Stimulated activated naive B cell treated with anti-CD40 and anti-IgM and Interleukin-4, amounts not matched to agents 10 μg/mL and 1 μg/mL and 100 μg/mL, for 72 hours (primary cell): ENCODE data around the gene USP19.
A peak's percentile ranks its signal among the peaks of the same experiment; 100 is the strongest.

Experiments used
- ATAC-seq, 2 donors: fragments of 150-1000 bp; cut with Tn5 transposase; replicated peaks; 2 replicates each; pipeline ENCODE4 v1.10.0; 2021; ENCODE audit warnings: moderate library complexity in 1 of 2
- DNase-seq: peaks from one replicate; pipeline ENCODE4 v3.0.0; 2021
- H3K27ac Mint-ChIP-seq: one replicate; pipeline ENCODE4 v1.8.0; 2022; ENCODE audit warnings: mild to moderate bottlenecking, mixed read lengths
- H3K27me3 Mint-ChIP-seq, 2 donors: one replicate each; pipeline ENCODE4 v1.8.0; 2022; ENCODE audit warnings: mixed read lengths in 2 of 2
- H3K36me3 Mint-ChIP-seq, 2 donors: one replicate each; pipeline ENCODE4 v1.8.0; 2022; ENCODE audit warnings: mixed read lengths in 2 of 2, mild to moderate bottlenecking in 1 of 2
- H3K4me1 Mint-ChIP-seq, 2 donors: one replicate each; pipeline ENCODE4 v1.8.0; 2022; ENCODE audit warnings: mixed read lengths in 2 of 2, mild to moderate bottlenecking in 1 of 2
- H3K4me3 Mint-ChIP-seq, 2 donors: one replicate each; pipeline ENCODE4 v1.8.0; 2022; ENCODE audit warnings: mild to moderate bottlenecking in 2 of 2, mixed read lengths in 2 of 2, moderate library complexity in 1 of 2
- H3K9me3 Mint-ChIP-seq, 2 donors: one replicate each; pipeline ENCODE4 v1.8.0; 2022; ENCODE audit warnings: mixed read lengths in 2 of 2, mild to moderate bottlenecking in 1 of 2

USP19 gene

DNA sequence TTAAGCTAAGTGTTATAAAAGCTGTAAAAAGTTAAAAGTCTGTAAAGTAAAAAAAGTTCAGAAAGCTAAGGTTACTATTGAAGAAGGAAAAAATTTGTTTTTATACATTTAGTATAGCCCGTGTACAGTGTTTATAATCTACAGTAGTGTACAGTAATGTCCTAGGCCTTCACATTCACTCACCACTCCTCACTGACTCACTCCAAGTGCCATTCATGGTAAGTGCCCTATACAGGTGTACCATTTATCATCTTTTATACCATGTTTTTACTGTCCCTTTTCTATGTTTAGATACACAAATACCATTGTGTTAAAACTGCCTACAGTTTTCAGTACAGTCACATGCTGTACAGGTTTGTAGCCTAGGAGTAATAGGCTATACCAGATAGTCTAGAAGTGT is 36.7 kb upstream of the USP19 start:
- DNase-seq = no peak
- no peaks in the 10 kb centered on the region for H3K27me3 Mint-ChIP-seq
- no peak for ATAC-seq

DNA sequence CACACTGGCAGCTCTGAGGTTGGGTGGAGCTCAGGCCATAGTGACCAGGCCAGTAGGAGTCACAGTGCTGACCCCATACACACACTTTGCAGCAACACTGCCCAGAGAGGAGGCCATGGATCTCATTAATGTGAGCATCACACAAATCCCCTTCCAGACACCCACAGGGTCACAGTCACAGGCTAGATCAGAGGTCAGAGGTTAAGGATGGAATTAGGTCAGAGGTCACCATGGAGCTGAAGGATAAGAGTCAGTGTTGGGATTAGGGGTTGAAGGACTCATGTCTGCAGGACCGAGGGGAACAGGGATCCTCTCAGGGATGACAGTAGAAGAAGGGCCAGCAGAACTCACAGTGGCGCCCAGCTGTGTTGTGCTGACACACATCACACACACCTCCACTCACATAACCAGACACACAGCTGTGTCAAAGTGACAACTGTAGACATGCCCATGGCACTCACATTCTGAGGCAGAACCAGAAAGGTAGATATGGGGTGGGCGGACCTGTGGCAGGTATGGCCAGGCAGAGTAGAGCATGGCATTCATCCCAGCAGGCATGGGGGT is 32.8 kb upstream of the USP19 start:
- Mint-ChIP-seq H3K27me3 (no peaks in the 10 kb centered on the region), H3K4me3 (no peak overlapping the region), H3K4me1 (peaks cover 3 to 5% of the 10 kb centered on the region in 2 donors), H3K36me3 (no peaks in the 10 kb centered on the region), H3K27ac (no peak overlapping the region), H3K9me3 (no peaks in the 10 kb centered on the region)
- ATAC-seq = no peak
- DNase-seq = no peak

More for the DNA sequence above, 36.7 kb upstream of the USP19 start:
- H3K4me1 Mint-ChIP-seq = peaks cover 10 to 18% of the 10 kb centered on the region in 2 donors
- H3K27ac Mint-ChIP-seq = no peak overlapping the region
- H3K9me3 Mint-ChIP-seq = no peaks in the 10 kb centered on the region
- H3K4me3 Mint-ChIP-seq = no peak overlapping the region
- peaks cover 2 to 9% of the 10 kb centered on the region in 2 donors for H3K36me3 Mint-ChIP-seq

DNA sequence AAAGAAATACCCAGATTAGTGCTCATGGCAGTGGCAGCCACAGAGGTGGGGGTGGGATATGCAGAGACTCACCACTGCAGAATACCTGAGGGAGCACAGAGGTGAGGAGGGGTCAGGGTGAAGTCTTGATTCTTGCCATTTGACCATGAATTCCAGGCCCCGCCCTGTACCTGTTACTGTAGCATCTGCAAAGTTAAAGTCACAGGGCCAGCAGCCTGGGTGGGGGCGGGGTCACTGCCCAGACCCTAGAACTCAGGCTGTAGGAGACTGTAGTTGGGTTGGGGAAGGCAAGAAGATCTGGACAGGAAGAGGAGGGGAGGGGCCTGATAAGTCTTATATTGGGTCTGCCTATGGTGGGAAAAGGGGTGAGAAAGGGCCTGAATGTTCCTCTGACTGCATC is 31.0 kb upstream of the USP19 start:
- Mint-ChIP-seq H3K36me3 (no peaks in the 10 kb centered on the region), H3K9me3 (no peaks in the 10 kb centered on the region), H3K4me1 (no peaks in the 10 kb centered on the region), H3K27ac (no peak overlapping the region), H3K4me3 (no peak overlapping the region), H3K27me3 (no peaks in the 10 kb centered on the region)
- no peak for ATAC-seq
- no peak for DNase-seq

DNA sequence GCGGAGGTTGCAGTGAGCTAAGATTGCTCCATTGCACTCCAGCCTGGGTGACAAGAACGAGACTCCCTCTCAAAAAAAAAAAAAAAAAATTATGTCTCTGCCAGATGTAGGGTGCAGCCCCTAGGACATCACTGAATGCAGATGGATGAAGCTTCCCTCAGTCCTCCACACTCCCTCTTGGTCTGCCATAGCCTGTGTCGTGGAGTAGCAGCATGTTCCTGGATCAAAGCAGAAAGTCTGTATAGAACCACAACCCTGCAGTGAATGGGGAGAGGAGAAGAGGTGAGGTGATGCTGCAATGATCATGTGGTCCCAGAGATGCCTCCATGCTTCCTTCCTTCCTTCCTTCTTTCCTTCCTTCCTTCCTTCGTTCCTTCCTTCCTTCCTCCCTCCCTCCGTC is 27.5 kb upstream of the USP19 start:
- no peaks in the 10 kb centered on the region for H3K9me3 Mint-ChIP-seq
- H3K27ac Mint-ChIP-seq = no peak overlapping the region
- H3K27me3 Mint-ChIP-seq = no peaks in the 10 kb centered on the region
- H3K4me1 Mint-ChIP-seq = no peaks in the 10 kb centered on the region
- no peak for ATAC-seq
- no peaks in the 10 kb centered on the region for H3K36me3 Mint-ChIP-seq
- DNase-seq = no peak
- no peak overlapping the region for H3K4me3 Mint-ChIP-seq

DNA sequence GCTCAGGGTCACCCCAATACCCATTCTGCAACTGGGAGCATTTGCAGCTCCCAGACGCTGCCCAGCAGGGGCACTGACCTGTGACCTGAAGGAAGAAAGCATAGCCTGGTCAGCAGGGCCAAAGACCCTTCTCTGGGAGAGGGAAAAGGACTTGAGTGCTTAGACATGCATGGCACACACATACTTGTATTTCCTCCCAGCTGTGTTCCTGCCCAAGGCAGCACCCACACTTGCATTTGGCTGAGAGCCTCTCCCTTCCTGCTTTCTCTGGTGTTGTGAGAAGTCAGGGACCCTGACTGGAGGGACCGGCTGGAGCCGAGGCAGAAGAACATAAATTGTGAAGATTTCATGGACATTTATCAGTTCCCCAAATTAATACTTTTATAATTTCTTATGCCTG is 19.5 kb upstream of the USP19 start:
- H3K4me3 Mint-ChIP-seq = no peak overlapping the region
- peaks cover 28 to 32% of the 10 kb centered on the region in 2 donors for H3K27me3 Mint-ChIP-seq
- ATAC-seq = no peak
- H3K4me1 Mint-ChIP-seq = no peaks in the 10 kb centered on the region
- peaks cover 0 to 6% of the 10 kb centered on the region in 2 donors for H3K36me3 Mint-ChIP-seq
- DNase-seq = no peak
- no peak overlapping the region for H3K27ac Mint-ChIP-seq
- H3K9me3 Mint-ChIP-seq = peaks cover 5 to 6% of the 10 kb centered on the region in 2 donors

DNA sequence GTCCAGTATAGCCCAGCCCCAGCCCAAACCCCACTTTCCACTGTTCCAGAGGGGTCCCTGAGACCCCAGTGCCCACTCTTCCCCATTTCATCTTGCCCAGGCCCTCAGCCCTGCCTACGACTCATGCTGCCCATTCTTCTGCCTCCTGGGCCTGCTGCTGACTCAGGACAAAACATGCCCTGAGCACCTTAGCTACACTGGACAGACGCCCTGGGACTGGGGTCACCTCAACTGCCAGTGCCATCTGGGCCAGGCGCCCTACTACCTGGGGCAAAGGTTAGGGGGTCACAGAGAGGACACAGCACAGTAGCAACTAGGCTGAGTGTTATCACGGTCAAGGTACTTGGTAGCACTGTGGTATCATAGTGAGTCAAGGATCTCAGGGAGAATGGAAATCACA is 14.9 kb upstream of the USP19 start:
- no peak overlapping the region for H3K4me3 Mint-ChIP-seq
- ATAC-seq = no peak
- H3K9me3 Mint-ChIP-seq = no peaks in the 10 kb centered on the region
- H3K4me1 Mint-ChIP-seq = peaks cover 6 to 13% of the 10 kb centered on the region in 2 donors
- H3K27me3 Mint-ChIP-seq = peaks cover 39 to 48% of the 10 kb centered on the region in 2 donors
- H3K36me3 Mint-ChIP-seq = no peaks in the 10 kb centered on the region
- no peak overlapping the region for H3K27ac Mint-ChIP-seq
- no peak for DNase-seq

DNA sequence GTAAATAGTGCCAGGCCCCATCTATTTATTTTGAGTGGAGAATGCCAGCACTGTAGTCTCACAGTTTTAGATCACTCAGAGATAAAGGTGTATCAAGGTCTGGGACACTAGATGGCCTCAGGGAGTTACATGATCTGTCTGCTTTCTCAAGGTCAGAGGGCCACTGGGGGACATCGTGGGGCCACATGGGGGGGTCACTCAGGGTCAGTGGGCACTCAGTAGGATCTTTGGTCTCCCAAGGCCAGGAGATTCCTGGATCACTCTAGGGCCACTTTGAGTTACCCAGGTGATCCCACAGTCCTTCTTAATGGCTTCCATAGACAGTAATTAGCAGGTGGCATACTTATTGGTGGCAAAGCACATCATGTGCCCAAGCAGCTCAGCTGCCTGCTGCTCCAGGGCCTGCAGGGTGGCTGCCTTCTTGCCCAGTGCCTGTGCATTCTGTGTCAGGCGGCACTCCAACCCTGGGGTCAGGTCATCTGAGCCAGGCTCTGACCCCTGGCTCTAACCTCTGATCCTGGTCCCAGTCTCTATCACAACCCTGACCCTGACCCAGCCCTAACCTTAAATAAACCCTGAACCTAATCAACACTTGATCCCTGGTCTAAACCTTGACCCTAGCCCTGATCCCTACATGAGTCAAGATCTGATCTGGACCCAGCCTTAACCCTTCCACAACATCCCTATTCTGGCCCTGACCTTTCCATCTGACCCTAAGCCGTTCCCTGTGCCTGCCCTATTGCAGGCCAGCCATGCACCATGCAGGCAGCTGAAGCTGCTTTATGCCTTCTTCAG is 14.0 kb upstream of the USP19 start:
- H3K9me3 Mint-ChIP-seq = no peaks in the 10 kb centered on the region
- peaks cover 31 to 43% of the 10 kb centered on the region in 2 donors for H3K27me3 Mint-ChIP-seq
- DNase-seq = no peak
- H3K4me1 Mint-ChIP-seq = peaks cover 6 to 13% of the 10 kb centered on the region in 2 donors
- H3K36me3 Mint-ChIP-seq = no peaks in the 10 kb centered on the region
- no peak overlapping the region for H3K4me3 Mint-ChIP-seq
- ATAC-seq = no peak
- no peak overlapping the region for H3K27ac Mint-ChIP-seq

DNA sequence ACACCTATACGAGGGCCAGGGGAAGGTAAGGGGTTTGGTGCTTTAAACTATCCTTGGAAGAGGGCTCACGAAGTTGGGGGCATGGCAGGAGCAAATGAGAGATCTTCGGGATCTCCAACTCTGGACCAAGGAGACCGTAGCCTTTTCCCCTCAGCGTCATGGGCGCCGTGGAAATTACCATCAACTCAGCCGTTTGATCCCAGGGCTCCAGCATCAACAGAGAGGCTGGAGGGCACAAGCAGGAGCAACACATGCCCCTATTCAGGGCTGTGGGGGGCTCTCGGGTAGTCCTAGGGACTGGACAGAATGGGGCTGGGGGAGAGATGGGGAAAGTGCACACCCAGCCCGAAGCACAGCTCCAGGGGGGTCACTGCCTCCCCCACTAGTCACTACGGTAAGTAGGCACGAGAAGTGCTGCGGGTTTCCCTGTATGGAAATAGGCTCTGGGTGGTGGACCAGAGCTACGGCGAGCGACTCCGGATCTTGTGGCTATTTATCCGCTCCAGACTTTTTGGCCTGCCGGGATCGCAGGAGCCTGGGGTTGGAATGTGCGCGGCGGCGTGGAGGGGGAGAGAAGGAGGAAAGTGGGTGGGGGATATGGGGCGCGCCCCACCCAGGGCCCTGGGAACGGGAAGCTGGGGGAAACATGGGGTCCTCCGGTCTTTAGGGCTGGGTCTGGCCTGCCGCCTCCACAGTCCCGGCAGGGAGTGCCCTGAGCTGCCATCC is 12.8 kb upstream of the USP19 start:
- Mint-ChIP-seq H3K27ac (peak overlapping the region; percentile 17), H3K36me3 (no peaks in the 10 kb centered on the region), H3K4me1 (peaks cover 6 to 13% of the 10 kb centered on the region in 2 donors), H3K27me3 (peaks cover 30 to 47% of the 10 kb centered on the region in 2 donors), H3K4me3 (peak overlapping the region; percentile 58 to 64), H3K9me3 (no peaks in the 10 kb centered on the region)
- ATAC-seq = peak; percentile 12 to 31
- DNase-seq = no peak

DNA sequence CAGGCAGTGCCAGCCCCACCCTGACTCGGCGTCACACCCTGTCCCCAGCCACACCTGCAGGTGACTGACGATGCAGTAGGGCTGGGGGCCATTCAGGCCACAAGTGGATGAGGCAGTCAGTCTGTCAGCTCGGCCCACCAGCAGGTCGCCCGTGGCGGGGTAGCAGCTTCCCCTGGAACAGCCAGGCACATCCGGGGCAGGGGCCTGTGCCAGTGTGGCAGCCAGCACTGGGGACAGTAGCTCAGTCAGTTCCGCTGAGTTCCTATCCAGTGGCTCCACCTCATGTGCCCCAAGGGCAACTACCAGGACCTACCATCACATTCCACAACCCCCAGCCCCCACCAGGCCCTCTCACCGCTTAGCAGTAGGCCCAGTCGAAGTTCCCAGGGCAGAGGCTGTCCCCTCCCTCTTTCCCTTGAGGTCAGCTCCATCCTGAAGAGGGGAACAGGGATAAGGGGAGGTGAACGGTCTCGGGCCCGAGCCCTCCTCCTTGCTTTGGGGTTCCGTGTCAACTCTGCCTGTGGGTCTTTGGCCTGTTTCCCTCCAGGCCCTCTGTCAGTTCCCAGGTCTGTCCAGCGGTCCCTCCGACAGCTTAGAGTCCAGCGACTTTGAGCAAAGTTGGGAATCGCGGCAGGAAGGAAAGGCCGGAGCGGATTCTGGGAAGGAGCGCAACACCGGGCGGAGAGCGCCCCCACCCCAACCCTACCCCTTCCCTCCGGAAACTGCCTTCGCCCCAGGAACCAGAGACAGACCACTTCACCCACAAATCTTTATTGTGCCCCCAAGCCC is 12.0 kb upstream of the USP19 start, which contains the start of gene LAMB2:
TSS of gene LAMB2 (minus strand) at position 614 of the 789 bp plus-strand sequence. CDS start at position 431, 183 bp downstream.
- DNase-seq (no peak), ATAC-seq (peak in 1 of 2 donors; percentile 27)
- no peaks in the 10 kb centered on the region for H3K9me3 Mint-ChIP-seq
- no peaks in the 10 kb centered on the region for H3K36me3 Mint-ChIP-seq
- H3K4me3 Mint-ChIP-seq = peak within 1 kb of the TSS; percentile 58 to 64
- peaks cover 6 to 13% of the 10 kb centered on the region in 2 donors for H3K4me1 Mint-ChIP-seq
- peaks cover 26 to 44% of the 10 kb centered on the region in 2 donors for H3K27me3 Mint-ChIP-seq
- peak within 1 kb of the TSS; percentile 17 for H3K27ac Mint-ChIP-seq

DNA sequence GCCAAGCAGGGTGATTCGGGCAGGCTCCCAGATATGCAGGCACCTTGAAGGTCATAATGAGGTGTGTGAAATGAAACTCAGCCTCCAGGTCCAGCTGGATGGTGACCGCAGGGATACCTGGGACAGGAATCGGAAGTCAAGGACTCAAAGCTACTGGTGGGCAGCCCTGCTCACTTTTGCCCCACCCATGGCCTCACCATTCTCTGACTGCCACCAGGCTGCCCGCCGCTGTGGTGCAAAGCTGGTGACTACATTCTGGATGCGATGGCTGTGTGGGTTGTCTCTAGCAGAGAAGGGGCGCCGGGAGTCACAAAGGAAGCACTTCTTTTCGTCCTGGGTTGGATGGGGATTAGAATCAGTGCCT is 11.4 kb upstream of the USP19 start:
- Mint-ChIP-seq H3K4me3 (no peak overlapping the region), H3K27me3 (peaks cover 22 to 41% of the 10 kb centered on the region in 2 donors)

DNA sequence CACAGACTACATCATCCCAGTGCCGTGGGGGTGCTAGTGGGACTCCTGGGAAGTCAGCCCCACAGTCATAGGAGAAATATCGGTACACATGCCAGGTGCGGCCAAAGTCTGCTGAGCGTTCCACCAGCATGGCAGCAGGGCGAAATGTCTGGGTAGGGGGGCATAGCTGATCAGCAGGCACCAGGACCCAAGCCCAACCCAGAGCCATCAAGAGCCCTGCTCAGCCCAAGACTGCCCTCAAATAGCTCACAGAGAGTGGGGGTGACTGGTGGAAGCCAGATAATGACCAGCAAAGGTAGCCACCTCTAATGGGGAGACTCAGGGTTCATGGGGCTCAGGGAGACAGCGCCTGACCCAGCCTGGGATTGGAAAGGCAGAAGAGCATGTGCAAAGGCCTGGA is 11.0 kb upstream of the USP19 start:
- H3K4me1 Mint-ChIP-seq = peaks cover 6 to 13% of the 10 kb centered on the region in 2 donors

More for the DNA sequence above, 11.4 kb upstream of the USP19 start:
- no peaks in the 10 kb centered on the region for H3K36me3 Mint-ChIP-seq
- peaks cover 6 to 13% of the 10 kb centered on the region in 2 donors for H3K4me1 Mint-ChIP-seq
- H3K27ac Mint-ChIP-seq = no peak overlapping the region
- ATAC-seq = no peak
- DNase-seq = no peak
- no peaks in the 10 kb centered on the region for H3K9me3 Mint-ChIP-seq

DNA sequence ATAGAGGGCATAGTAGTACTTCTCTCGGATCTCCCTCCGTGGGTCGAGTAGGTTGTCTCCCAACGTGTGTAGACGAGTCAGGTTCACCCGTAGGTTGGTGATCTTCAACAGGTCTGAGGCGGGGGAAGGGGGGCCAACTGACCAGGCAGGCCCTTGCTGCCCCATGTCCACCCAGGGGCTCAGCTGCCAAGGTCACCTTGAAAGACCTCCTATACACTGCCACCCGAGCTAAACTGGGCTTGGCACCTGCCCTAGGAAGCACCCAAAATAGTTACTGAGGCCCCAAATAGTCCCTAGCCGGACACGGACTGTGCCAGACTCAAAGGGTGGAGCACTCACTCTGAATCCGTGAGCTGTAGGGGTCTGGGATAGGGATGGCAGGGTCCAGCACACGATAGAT is 10.4 kb upstream of the USP19 start:
- DNase-seq = no peak
- H3K4me3 Mint-ChIP-seq = no peak overlapping the region
- H3K36me3 Mint-ChIP-seq = no peaks in the 10 kb centered on the region
- H3K27me3 Mint-ChIP-seq = peaks cover 22 to 41% of the 10 kb centered on the region in 2 donors
- no peaks in the 10 kb centered on the region for H3K9me3 Mint-ChIP-seq
- H3K27ac Mint-ChIP-seq = no peak overlapping the region
- H3K4me1 Mint-ChIP-seq = peaks cover 6 to 13% of the 10 kb centered on the region in 2 donors
- no peak for ATAC-seq

More for the DNA sequence above, 11.0 kb upstream of the USP19 start:
- Mint-ChIP-seq H3K27ac (no peak overlapping the region), H3K9me3 (no peaks in the 10 kb centered on the region), H3K27me3 (peaks cover 22 to 41% of the 10 kb centered on the region in 2 donors), H3K36me3 (no peaks in the 10 kb centered on the region), H3K4me3 (no peak overlapping the region)
- ATAC-seq (no peak), DNase-seq (no peak)

DNA sequence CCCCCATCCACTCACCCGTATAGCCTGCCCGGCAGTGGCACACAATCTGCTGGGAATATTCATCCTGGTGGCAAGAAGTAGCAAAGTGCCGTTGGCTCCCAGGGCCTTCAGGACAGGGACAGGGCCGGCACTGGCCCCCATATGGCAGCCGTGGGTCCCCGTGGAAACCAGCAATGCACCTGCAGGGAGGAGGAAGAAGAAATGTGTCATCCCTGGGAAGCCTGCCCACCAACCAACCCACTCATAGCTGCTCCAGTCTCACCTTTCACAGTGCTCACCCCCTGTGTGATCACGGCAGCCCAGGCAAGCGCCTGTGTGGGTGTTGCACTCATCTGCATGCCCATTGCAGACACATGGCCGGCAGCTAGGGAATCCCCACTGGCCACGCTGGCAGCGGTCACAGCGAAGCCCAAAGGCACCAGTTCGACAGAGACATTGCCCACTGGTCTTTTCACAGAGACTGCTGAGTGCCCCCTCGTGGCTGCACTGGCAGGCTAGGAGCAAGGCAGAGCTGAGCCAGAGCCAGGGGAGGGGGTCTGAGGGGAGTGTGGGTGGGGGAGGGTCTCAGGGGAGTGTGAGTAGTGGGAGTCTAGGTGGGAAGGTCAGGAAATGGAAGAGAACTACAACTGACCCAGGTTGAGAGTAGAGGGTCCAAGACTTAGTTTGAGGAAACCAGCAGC is 4.5 kb upstream of the USP19 start:
- Mint-ChIP-seq H3K27me3 (peaks cover 0 to 4% of the 10 kb centered on the region in 2 donors), H3K4me1 (peaks cover 4 to 11% of the 10 kb centered on the region in 2 donors), H3K27ac (no peak overlapping the region), H3K9me3 (no peaks in the 10 kb centered on the region), H3K4me3 (no peak overlapping the region), H3K36me3 (no peaks in the 10 kb centered on the region)
- ATAC-seq = no peak
- no peak for DNase-seq
